Measurements from ENCODE around the gene EPB41L3. TPM values are rescaled to one million over a fixed set of nuclear protein-coding genes. Genes with fewer than 3 reads are reported as not detected.
"Not testable (repeated sequence)": the region's sequence is repeated elsewhere in the genome, so short reads cannot be mapped to it uniquely, and the experiment has no call there.

The EPB41L3 gene
- total RNA-seq, 1 donor from 2014 or later: 16.8 TPM

DNA sequence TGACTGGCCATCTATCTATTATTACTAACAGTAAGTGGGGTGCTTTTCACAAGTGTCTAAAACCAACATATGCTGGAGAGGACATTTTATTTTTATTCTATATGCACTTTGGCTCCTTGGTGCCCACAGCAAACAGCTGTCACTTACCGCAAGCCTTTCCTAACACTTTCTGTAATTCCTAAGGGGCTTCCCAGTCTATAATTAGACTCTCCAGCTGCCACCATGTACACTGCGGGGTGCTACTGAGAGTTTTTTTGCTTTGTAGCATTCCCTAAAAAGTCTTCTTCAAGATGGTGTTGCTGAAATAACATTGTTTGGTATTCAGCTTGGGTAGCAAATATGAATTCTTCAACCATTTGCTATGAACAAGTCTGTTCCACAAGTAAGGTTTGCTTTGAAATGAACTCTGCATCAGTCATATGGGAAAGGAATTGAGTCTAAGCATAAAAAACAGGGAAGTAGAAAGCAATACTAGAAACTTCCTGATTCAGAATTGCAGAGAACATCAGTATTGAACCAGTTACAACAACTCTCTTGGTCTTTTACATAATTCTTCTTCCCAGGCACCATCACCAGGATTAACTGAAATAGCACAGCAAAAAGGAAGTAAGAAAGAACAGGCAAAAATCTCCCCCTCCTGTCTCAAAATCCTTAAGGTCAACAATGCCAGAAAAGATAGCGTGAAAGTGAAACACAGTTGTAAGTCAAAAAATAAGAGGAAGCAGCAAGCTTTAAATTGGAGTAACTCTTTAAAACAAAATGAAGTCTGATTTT, 28.6 kb downstream of the EPB41L3 start:
- peaks cover 14% of the 10 kb centered on the region for H3K4me1 Mint-ChIP-seq (ENCODE audit: unreplicated experiment)
- no peaks in the 10 kb centered on the region for H3K9me3 Mint-ChIP-seq (ENCODE audit: unreplicated experiment)
- H3K27ac Mint-ChIP-seq (ENCODE audit: unreplicated experiment): no peak overlapping the region
- peaks cover 2% of the 10 kb centered on the region for H3K27me3 Mint-ChIP-seq (ENCODE audit: unreplicated experiment)
- no peak for DNase-seq (ENCODE audit: low spot score)
- H3K36me3 Mint-ChIP-seq (ENCODE audit: low read depth, unreplicated experiment): no peaks in the 10 kb centered on the region
- TF ChIP-seq, protein P1, sequence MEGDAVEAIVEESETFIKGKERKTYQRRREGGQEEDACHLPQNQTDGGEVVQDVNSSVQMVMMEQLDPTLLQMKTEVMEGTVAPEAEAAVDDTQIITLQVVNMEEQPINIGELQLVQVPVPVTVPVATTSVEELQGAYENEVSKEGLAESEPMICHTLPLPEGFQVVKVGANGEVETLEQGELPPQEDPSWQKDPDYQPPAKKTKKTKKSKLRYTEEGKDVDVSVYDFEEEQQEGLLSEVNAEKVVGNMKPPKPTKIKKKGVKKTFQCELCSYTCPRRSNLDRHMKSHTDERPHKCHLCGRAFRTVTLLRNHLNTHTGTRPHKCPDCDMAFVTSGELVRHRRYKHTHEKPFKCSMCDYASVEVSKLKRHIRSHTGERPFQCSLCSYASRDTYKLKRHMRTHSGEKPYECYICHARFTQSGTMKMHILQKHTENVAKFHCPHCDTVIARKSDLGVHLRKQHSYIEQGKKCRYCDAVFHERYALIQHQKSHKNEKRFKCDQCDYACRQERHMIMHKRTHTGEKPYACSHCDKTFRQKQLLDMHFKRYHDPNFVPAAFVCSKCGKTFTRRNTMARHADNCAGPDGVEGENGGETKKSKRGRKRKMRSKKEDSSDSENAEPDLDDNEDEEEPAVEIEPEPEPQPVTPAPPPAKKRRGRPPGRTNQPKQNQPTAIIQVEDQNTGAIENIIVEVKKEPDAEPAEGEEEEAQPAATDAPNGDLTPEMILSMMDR (IDR thresholded peaks at IDR 0.05; ENCODE audit: unreplicated experiment): no peak
- H3K4me3 Mint-ChIP-seq (ENCODE audit: unreplicated experiment): no peak overlapping the region

DNA sequence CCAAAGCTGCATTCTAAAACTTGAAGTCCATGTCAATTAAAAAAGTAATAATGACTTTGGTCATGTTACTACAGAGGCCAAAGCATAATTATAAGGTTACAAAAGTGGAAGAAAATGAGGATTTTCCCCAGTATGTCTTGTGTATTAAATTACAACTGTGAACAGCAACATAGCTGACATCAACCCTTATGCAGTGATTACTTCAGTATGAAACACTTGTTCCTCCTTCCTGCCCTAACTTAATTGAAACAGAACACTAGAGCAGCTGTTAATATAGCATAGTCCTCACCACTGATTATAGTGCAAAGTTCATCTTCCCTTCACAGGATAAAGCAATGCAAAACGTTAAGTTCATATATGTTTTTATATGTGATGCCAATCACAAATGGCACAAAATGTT, 29.9 kb downstream of the EPB41L3 start:
- DNase-seq (ENCODE audit: low spot score): no peak
- TF ChIP-seq, protein P1 (IDR thresholded peaks at IDR 0.05; ENCODE audit: unreplicated experiment): no peak
- Mint-ChIP-seq H3K4me3 (ENCODE audit: unreplicated experiment) (no peak overlapping the region), H3K27me3 (ENCODE audit: unreplicated experiment) (peaks cover 2% of the 10 kb centered on the region), H3K4me1 (ENCODE audit: unreplicated experiment) (peaks cover 14% of the 10 kb centered on the region), H3K9me3 (ENCODE audit: unreplicated experiment) (no peaks in the 10 kb centered on the region), H3K36me3 (ENCODE audit: low read depth, unreplicated experiment) (no peaks in the 10 kb centered on the region), H3K27ac (ENCODE audit: unreplicated experiment) (no peak overlapping the region)

GRCh38 chr18:5512176-5512575, 31.6 kb downstream of the EPB41L3 start:
- TF ChIP-seq, protein P1 (IDR thresholded peaks at IDR 0.05; ENCODE audit: unreplicated experiment): no peak
- Mint-ChIP-seq H3K4me3 (ENCODE audit: unreplicated experiment) (no peak overlapping the region), H3K4me1 (ENCODE audit: unreplicated experiment) (peaks cover 14% of the 10 kb centered on the region), H3K9me3 (ENCODE audit: unreplicated experiment) (no peaks in the 10 kb centered on the region), H3K27ac (ENCODE audit: unreplicated experiment) (no peak overlapping the region), H3K27me3 (ENCODE audit: unreplicated experiment) (no peaks in the 10 kb centered on the region), H3K36me3 (ENCODE audit: low read depth, unreplicated experiment) (no peaks in the 10 kb centered on the region)
- no peak for DNase-seq (ENCODE audit: low spot score)

DNA sequence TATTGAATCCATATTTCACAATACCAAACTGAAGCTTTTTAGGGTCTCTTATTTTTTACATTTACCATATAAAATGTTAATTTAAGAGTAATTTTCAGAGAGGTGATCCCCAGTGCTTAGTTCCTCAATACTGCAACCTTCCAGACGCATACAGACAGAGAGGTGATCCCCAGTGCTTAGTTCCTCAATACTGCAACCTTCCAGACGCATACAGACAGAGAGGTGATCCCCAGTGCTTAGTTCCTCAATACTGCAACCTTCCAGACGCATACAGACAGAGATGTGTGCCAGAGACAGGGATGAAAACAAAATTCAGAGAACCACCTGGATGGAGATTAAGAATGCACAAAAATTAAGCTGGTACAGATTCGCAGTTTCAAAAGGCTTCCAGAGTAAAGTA, 32.3 kb downstream of the EPB41L3 start:
- not testable (repeated sequence) for H3K27me3 Mint-ChIP-seq (ENCODE audit: unreplicated experiment); H3K36me3 Mint-ChIP-seq (ENCODE audit: low read depth, unreplicated experiment); H3K9me3 Mint-ChIP-seq (ENCODE audit: unreplicated experiment); DNase-seq (ENCODE audit: low spot score); H3K27ac Mint-ChIP-seq (ENCODE audit: unreplicated experiment); H3K4me3 Mint-ChIP-seq (ENCODE audit: unreplicated experiment)
- peaks cover 14% of the 10 kb centered on the region for H3K4me1 Mint-ChIP-seq (ENCODE audit: unreplicated experiment)

- DNase-seq (ENCODE audit: low spot score): no peak
- Mint-ChIP-seq H3K4me3 (ENCODE audit: unreplicated experiment) (no peak overlapping the region), H3K36me3 (ENCODE audit: low read depth, unreplicated experiment) (no peaks in the 10 kb centered on the region), H3K27me3 (ENCODE audit: unreplicated experiment) (no peaks in the 10 kb centered on the region), H3K27ac (ENCODE audit: unreplicated experiment) (no peak overlapping the region), H3K9me3 (ENCODE audit: unreplicated experiment) (no peaks in the 10 kb centered on the region), H3K4me1 (ENCODE audit: unreplicated experiment) (peaks cover 4% of the 10 kb centered on the region)
- TF ChIP-seq, protein P1 (IDR thresholded peaks at IDR 0.05; ENCODE audit: unreplicated experiment): no peak
Observed at GRCh38 chr18:5510135-5510846, 33.5 kb downstream of the EPB41L3 start.
